ENCODE results near the gene MAP2.

MAP2 gene

DNA sequence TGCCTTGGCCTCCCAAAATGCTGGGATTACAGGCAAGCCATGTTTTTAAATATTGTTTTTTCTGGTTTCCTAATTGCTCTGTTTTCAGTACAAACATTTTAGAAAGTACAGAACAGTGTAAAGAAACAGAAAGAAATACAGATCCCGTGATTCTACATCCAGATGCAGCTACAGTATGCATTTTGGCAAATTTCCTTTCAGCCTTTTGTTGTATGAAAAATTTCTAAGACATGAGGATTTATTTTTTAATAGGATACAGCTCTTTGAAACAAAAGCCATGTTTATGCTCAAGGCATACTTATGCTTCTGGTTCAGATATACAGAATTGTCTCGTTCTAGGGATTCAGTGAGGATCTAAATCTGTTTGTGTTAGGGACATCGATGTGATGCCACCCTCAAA is 109.5 kb downstream of the MAP2 start:
- no peak for DNase-seq (ENCODE audit: low read depth)

DNA sequence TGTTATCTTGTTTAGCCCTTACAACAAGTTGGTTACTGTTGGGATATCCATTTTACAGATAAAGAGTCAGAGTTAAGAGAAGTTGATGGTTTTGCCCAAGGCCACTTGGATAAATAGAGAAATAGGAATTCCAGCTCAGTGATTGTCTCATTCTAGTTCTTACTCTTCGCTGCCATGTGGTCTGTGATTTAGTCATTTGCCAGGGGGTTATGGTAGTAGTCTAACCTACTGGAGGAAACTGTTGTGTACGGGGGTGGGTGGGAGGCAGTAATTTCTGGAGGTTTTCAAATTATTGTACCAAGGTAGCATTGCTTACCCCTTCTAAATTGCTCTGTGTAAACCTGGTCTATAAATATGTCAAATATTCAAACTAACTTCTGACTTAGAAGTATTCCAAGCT is 110.4 kb downstream of the MAP2 start:
- DNase-seq (ENCODE audit: low read depth) = no peak

DNA sequence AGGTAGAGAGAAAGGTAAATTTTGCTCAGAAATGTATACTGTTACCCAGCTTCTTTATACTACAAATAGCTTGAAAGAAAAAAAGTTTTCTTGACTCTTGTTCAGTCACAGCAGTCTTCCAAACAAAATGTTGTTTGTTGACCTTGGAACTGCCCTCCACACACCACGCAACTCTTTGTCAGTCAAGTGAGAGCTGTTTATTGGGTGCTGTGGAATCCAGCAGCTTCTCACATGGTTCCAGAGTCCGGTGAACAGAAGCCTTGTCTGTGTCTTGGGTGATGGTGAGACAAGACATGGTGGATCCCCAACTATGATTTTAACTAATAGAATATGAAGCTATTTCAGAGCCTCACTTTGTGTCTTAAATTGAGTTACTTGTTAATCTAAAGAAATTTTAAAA is 112.5 kb downstream of the MAP2 start:
- DNase-seq (ENCODE audit: low read depth) = no peak

DNA sequence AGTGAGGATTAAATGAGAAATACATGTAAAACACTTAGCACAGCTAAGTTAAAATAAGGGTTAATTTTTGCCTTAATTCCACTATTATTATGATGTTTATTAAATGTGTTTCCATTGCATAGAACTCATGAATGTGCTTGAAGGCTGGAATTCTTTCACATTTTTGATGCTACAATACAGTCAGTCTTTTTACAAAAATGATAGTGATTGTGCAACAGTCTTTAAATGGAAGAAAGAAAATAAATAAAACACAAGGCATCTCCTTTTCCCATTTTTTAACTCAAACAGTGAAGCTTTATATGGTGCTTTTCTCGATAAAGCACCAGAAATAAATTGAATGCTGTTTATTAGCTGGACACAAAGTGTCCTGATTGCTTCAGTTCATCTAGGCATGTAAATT is 123.9 kb downstream of the MAP2 start:
- DNase-seq (ENCODE audit: low read depth) = no peak

GRCh38 chr2:209549589-209549988 is 125.7 kb downstream of the MAP2 start:
- no peak for DNase-seq (ENCODE audit: low read depth)

- no peak for DNase-seq (ENCODE audit: low read depth)
These were observed 130.1 kb downstream of the MAP2 start for GRCh38 chr2:209553913-209554312.

DNA sequence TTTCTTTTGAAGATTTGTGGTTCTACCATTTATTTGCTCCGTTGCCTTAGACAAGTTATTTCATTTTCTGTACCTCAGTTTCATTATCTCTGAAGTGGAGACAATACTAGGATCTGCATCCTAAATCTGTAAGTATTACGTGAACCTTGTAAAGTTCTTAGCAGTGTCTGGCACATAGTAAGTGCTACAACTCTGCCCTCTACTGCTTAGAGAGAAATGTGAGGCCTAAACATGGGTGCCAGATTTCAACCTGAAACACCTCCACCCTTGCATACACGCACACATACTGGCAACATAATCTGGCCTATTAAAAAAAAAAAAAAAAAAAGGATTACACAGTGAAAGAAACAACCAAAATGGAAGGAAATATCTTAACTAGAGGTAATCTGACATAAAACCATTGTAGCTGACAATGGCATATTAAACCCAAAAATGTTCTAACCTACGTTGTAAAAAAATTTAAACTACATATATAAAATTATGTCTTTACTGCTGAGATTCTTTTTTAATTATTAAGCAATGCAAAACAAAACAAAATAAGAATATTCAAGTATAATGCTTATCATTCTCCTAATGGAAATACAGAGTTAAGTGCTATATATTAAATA is 132.6 kb downstream of the MAP2 start:
- DNase-seq (ENCODE audit: low read depth) = peak; percentile 36

DNA sequence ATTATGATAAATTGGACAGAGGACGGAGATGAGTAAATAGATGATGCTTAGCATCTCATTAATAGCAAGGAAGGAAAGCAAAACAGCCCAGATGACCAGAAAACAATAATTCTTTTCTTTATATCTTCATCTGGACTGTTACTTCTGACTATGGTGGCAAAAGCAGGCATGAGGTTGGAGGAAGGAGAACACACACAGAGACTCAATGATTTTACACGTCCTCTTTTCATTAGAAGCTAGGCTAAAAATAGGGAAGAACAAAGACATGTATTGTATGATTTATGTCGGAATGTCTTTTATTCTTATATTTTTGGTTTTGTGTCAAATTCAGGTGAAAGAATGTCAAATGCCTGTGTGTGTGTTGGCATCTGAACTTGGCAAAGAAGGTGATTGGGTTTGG is 137.1 kb downstream of the MAP2 start:
- DNase-seq (ENCODE audit: low read depth) = no peak

GRCh38 chr2:209563453-209563852 is 139.6 kb downstream of the MAP2 start:
- DNase-seq (ENCODE audit: low read depth) = no peak

DNA sequence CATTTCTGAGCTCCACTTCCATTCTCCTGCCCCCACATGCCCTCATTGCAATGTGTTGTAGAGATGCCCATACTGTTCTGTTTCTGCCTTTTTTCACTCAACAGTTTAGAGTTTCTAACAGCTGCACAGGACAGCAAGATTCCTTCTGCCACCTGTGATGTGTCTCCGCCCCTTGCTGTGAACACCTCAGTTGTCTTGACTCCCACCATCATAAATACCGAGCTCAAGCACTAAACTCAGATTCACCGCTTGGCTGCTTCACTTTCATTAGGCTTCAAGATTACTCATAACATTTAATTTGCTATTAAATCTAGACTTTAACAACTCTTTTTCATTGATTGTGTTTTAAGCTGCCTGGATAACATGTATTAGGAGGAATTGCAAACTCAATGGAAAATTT is 141.0 kb downstream of the MAP2 start:
- no peak for DNase-seq (ENCODE audit: low read depth)

DNA sequence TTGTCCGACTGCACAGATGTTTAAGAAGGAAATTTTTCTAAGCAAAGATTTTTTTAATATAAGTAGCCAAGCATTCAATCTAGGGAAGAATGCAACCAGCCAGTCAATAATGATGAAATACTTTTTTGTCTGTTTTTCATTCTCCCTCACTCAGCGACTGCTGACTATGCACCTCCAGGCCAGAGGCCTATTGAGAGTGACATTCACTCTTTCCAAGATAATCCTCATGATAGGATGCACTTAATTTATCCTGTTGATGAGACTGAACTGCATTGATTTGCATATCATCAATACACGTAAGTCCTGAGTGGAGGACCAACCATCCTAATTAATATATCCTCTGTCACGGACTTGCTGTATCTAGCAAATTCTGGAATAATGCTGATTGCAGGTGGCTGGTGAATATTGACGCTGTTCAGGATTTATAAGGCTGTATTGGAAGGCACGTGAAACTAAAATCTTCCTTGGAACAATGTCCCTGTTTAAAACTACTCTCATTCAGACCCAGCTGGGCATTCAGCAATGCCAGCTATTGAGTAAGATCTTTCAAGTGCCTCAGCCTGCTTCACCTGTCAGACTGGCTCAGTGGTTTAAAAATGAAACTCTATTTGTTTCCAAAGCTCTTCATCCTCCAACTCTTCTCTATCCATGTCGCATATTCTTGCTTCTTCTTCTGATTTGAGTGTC is 142.2 kb downstream of the MAP2 start:
- no peak for DNase-seq (ENCODE audit: low read depth)

GRCh38 chr2:209570194-209570593 is 146.3 kb downstream of the MAP2 start:
- no peak for DNase-seq (ENCODE audit: low read depth)

DNA sequence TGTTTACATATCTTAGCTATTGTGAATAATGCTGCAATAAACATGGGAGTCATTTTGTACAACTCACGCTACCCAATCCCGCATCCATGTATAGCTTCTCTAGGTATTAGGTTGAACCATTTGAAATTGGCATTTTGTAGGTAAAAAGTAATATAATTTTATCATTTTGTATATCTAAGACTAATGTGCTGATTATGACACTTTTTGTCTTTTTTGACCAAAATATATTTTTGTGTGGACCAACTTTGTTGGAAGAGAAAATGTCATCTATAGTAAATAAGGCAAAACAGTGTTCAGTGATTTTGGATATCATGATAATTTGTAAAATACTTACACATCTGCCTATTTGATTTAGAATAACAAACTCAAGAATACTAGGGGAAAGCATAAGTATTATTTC is 150.7 kb downstream of the MAP2 start:
- DNase-seq (ENCODE audit: low read depth) = no peak

DNA sequence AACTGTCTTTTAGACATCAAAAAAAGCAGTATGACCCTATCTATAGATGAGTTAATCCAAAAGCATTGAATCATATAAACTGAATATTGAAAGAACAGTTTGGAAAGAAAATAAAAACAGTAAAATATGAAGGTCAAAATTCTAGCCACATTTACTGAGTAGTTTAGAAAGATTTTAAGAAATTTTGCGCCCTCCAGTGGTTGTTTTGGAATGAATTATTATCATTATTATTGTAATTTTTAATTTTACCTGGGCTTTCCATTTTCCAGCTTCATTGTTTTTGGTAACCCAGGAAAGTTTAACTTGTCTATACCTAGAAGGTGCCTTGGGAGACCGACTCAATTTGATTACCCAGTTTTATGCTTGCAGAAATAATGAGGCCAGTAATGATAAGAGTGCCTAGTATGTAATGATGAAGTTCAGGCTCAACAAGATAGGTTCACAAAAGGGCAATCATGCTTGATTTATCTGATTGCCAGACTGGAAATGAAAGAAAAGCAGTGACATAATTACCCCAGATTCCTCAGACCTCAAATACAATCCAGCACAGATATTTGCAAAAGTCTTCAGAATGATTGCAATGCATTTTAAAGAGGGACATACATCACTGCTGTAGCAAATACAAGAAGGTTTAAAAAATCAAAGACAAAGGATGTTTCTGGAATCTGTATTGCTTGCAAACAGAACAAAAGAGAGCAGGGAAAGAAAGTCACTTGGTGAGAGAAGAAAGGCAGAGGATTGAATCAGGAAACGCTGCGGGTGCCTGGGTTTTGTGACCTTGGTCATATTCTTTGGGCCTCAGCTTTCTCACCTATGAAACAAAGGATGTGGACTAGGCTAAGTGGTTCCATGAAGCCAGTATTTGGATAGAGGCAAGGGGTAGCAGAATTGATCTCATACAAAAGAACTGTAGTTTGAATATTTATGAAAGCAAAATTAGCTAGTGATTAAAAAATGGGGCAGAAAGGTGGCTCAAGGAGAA is 153.8 kb downstream of the MAP2 start:
- DNase-seq (ENCODE audit: low read depth) = no peak

DNA sequence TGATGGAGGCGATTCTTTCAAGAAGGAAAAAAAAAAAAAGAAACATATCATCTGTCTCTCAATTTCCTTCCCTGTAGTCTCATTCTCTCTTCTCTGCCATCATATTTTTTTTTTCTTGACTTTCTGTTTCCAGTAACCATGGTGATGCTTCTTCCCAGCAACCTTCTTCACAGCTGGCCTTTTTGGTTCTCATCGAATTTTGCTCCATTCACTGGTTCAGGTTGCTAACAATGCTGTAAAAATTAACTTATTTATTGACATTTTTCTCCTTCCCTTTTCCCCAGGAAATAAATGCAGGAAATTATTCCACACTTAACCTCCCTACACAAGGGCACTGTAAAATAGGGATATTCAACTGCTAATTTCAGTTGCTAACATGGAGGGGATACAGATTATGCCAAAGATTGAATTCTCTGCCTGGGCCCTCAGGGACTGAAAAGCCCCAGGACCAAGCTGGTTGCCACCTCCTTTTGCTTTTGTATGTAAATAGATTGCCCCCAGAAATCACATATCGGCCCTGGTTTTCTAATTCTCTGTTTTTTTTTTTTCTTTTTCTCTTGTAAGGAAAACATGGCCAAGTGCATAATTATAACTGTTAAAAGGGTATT is 154.7 kb downstream of the MAP2 start:
- DNase-seq (ENCODE audit: low read depth) = no peak

DNA sequence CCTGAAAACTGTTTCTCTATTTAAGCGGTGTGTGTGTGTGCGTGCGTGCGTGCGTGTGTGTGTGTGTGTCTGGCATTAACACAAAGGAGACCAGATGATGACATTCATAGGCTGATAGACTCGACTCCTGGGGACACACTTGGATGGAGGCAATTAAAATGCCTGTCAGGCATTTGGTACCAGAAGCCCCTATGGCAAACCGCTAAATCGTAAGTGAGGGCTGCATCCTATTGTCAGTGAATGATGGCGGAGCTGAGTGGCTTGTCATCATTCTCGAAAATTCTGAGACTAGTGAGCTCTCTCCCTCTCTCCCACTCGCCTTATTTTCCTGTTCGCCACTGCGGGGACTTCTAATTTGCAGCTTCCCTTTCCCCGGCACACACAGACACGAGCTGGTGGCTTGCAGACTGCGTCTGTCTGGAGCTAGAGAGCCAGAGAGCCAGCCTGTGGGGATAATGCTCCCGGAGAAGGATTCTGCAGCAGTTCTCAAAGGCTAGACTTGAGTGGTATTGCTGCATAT is 155.4 kb downstream of the MAP2 start:
- DNase-seq (ENCODE audit: low read depth) = peak; percentile 43

DNA sequence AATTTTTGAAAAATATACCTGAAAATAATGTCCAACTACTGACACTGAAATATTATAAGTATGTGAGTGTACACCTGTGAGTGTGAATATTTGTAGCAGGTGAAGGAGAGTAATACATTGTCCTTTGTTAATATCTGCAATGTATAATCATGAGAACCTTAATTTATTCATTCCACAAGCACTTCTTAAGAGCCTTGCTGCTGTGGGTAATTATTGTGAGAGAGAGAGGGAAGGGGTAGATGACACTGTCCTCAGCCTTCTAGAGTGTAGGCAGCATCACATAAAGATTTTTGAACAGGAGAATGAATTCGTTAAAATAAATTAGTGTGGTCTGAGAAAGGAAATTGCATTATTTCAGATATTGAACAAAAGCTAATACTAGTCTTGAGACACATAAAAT is 157.2 kb downstream of the MAP2 start:
- DNase-seq (ENCODE audit: low read depth) = no peak

- DNase-seq (ENCODE audit: low read depth) = no peak
These were observed 158.4 kb downstream of the MAP2 start for GRCh38 chr2:209582281-209582680.

DNA sequence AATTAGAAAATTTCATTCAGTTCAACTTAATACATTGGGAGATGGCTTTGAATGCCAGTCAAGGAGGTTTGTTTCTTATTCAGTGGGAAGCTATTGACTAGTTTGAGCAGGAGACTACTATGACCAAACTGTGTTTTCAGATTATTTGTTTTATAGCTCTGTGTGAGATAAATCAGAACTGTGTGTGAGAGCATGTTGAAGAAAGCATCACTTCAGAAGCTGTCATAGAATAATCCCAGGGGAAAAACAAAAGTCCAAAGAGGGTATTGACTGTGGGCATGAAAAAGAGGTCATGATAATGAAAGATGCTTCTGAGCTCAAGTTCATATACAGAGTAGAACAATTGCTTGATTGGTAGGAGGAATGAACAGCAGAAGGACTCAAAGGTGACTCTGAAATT is 160.6 kb downstream of the MAP2 start:
- no peak for DNase-seq (ENCODE audit: low read depth)

DNA sequence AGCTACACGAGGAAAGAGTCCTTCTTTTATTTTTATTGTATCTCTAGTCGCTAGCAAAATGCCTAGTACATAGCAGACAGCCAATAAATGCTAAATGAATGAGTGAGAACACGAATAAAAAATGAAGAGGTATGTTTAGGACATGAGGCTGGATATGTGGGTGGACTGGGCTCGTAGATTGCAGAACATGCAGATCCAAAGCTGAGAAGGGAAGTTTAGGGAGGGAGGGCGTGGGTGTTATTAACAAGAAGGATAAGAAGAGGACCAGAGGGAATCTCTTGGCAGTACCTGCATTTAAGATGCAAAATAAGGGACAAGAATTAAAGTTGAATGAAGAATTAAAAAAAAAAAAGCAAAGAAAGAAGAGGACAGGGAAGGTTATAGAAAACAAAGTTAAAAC is 161.1 kb downstream of the MAP2 start:
- DNase-seq (ENCODE audit: low read depth) = no peak

DNA sequence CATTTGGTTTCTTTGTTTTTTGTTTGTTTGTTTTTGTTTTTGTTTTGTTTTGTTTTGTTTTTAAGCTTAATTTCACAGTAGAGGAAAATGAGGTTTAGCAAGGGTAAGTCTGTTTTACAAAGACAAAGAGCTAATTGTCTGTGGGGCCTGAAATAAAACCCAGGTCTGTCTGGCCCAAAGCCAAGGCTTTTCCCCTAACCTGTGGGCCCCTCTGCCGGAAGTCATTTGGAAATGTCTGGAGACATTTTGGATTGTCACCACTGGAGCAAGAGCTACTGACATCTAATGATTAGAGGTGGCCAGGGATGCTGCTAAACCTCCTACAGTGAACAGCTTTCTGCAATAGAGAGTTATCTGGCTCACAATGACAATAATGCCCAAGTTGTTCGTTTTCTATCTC is 167.2 kb downstream of the MAP2 start:
- DNase-seq (ENCODE audit: low read depth) = no peak

- no peak for DNase-seq (ENCODE audit: low read depth)
These were observed 168.3 kb downstream of the MAP2 start for GRCh38 chr2:209592106-209592505.

All from fibroblast of gingiva (primary cell).